GM12865 (cell line): ENCODE results near the gene RXRA.
A peak's percentile ranks its signal among the peaks of the same experiment; 100 is the strongest.

Experiments
- DNase-seq: peaks from one replicate; pipeline ENCODE4 v3.0.0; 2010; ENCODE audit warnings: low read depth
- H3K4me3 ChIP-seq: 2 replicates; pipeline ENCODE4 v1.5.1; 2011; ENCODE audit warnings: mild to moderate bottlenecking, low read depth, low read length, control low read depth
- TF ChIP-seq, protein P1 (sequence below): IDR thresholded peaks from 2 replicates; pipeline ENCODE4 v1.5.1; 2011; ENCODE audit warnings: low read length, control low read depth, low read depth, inconsistent platforms; ENCODE audit not compliant: insufficient read depth; ENCODE audit errors: missing control alignments

The RXRA gene

DNA sequence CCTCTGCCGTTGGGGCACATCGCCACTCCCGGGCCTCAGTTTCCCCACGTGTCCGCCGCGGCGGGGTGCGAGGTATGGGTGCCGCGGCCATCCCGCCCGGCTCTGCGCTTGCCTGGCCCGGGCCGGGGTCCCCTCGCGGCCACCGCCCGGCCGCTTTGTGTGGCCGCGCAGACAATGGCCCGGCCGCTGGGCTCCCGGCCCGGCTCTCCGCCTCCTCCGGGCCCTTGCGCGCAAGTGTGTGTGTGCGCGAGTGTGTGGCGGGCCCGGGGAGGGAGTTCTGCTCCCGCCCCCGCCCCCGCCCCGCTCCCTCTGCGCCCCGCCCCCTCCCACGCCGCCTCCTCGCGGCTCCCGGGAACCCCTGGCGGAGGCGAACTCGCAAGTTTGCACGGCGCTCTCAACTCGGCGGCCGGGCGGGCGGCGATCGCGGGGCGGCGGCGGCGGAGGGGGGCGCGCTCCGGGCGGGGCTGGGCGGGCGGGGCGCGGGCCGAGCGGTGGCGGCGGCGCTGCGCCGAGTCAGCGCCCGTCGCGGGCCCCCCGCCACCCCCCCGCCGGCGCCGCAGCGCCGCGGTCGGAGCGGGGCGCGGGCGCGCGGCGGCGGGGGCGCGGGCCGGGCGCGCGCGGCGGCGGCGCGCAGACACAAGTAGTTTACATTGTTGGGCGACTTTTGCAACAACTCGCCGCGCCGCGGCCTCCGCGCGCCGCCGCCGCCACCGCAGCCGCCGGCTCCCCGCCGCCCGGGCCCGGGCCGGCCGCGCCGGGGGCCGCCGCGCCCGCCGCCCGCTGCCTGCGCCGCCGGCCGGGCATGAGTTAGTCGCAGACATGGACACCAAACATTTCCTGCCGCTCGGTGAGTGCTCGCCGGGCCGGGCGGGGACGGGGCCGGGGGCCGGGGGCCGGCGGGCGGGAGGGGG is at the start of gene RXRA:
TSS of gene RXRA (plus strand) at position 643 of the 911 bp plus-strand sequence. CDS start at position 820, 177 bp downstream.
- DNase-seq, result peak; percentile 45
- TF ChIP-seq, protein P1, sequence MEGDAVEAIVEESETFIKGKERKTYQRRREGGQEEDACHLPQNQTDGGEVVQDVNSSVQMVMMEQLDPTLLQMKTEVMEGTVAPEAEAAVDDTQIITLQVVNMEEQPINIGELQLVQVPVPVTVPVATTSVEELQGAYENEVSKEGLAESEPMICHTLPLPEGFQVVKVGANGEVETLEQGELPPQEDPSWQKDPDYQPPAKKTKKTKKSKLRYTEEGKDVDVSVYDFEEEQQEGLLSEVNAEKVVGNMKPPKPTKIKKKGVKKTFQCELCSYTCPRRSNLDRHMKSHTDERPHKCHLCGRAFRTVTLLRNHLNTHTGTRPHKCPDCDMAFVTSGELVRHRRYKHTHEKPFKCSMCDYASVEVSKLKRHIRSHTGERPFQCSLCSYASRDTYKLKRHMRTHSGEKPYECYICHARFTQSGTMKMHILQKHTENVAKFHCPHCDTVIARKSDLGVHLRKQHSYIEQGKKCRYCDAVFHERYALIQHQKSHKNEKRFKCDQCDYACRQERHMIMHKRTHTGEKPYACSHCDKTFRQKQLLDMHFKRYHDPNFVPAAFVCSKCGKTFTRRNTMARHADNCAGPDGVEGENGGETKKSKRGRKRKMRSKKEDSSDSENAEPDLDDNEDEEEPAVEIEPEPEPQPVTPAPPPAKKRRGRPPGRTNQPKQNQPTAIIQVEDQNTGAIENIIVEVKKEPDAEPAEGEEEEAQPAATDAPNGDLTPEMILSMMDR, result no peak
- peak within 1 kb of the TSS; percentile 12 for H3K4me3 ChIP-seq

- TF ChIP-seq, protein P1, result no peak
- DNase-seq, result no peak
Observed at GRCh38 chr9:134278286-134278685, 48.0 kb upstream of the RXRA start.

GRCh38 chr9:134278974-134279640 is 47.1 kb upstream of the RXRA start:
- H3K4me3 ChIP-seq, result no peak overlapping the region
- DNase-seq, result no peak
- TF ChIP-seq, protein P1, result no peak

More at GRCh38 chr9:134278286-134278685, 48.0 kb upstream of the RXRA start:
- H3K4me3 ChIP-seq, result no peak overlapping the region

DNA sequence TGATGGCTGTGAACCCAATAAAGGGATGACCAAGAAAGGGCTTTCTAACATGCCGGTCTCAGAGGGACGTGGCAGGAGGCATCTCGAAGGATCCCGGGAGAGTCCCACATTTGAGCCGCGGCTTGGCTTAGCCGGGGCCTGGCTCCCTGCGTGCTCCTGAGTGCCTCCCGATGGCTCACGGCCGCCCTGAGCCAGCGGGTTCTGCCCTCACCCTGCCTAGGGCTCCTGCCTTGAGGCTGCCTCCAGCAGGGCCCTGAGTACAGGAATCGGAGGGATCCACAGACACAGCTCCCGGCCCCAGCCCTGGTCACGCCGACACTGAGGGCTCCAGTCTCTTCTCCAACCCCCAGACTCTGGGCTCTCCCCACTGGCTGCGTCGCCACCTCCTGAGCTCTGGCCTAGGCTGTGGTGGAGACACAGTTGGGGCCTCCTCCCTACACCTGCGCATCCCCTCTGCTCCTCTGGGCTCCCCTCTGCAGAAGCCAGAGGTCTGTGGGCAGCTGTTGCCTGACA is 44.1 kb upstream of the RXRA start:
- TF ChIP-seq, protein P1, result no peak
- no peak overlapping the region for H3K4me3 ChIP-seq
- no peak for DNase-seq

GRCh38 chr9:134283111-134283515 is 43.1 kb upstream of the RXRA start:
- TF ChIP-seq, protein P1, result no peak
- no peak overlapping the region for H3K4me3 ChIP-seq
- no peak for DNase-seq

- TF ChIP-seq, protein P1, result no peak
- DNase-seq, result no peak
- no peak overlapping the region for H3K4me3 ChIP-seq
Observed at GRCh38 chr9:134283692-134284265, 42.5 kb upstream of the RXRA start.
